HG03066 (cell line): ENCODE results near the gene BCAS3.
"Not testable (repeated sequence)": the region's sequence is repeated elsewhere in the genome, so short reads cannot be mapped to it uniquely, and the experiment has no call there.

Source experiments
- ATAC-seq: cut with Tn5 transposase; IDR thresholded peaks from one replicate; pipeline ENCODE4 v1.9.1; 2021; ENCODE audit warnings: low read depth; ENCODE audit not compliant: unreplicated experiment

BCAS3 gene

DNA sequence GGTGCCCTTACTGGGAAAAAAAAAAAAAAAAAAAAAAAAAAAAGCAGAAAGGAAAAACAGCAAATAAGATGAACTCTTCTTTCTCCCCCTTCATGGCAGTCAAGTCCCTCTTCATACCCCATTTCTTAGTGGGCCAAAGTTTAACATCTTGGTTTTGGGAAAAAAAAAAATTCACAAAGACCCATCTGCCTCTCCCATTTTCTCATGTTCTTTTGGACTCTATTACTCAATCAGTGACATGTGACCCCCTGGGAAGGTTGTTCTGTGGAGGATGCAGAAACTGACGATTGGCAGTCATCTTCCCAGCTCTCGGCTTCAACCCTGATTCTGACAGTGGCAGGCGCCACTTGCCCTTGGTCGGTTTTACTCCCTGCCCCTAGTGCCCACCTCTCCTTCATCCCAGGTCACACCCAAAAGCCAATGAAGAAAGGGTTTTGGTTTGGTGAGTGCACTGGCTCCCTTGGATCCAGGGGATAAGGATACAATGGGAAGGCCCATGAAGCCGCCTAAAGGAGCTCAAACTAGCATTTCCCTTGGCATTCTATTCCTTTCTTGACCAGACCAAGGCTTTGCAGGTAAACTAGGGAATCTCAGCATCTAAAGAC is 661.3 kb downstream of the BCAS3 start:
- ATAC-seq, result no peak

DNA sequence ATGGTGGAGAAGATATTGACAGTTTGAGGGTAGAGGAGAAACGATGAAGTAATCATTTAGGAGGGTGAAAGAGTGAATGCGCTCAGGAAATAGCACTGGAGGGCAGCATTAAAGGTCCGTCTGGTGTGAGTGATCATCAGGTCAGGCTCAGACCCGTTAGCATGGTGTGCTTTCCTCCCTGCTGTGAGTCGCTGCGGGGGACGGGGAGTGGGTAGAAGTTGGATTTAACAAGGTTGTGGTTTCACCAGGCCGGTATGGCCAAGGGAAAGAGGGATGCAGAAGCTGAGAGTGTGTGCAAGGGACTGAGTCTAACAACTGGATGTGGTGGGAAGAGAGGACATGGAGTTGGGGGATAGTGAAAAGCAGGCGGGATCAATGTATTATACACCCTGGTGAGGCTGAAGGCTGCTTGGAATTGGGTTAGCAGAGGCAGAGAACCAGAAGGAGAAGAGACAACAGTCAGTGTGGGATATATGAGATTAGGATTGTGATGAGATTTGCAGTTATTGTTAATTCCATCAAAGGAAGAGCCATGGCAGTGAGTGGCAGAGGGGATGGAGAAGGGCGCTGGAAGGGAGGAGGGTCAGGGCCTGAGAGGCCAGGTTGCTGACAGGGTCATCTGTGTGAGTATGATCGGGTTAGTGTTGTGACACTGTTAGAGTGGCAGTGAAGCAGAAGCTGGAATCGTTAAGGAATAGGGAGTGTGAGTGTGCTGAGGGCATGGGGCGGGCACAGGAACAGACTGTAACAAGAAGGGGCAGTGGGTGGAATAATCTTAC is 663.0 kb downstream of the BCAS3 start:
- no peak for ATAC-seq

DNA sequence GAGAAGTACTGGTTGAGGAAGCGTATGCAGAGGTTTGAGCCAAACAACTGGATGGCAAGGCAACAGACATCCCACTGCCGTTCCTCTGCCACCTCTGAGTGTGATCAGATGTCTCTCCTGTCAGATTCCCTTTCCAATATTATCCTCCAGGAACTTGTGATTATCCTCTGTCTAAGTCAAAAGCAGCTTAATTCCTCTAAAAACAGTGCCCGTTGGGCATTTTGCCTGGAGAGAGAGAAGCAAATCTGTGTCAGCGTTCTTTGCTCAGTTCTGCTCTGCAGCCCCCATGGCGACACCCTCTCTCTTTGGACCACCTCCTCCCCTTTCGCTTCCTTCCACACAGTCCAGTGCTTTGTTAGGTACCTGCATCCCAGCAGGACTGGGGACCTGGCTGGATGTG is 665.9 kb downstream of the BCAS3 start:
- ATAC-seq, result no peak

DNA sequence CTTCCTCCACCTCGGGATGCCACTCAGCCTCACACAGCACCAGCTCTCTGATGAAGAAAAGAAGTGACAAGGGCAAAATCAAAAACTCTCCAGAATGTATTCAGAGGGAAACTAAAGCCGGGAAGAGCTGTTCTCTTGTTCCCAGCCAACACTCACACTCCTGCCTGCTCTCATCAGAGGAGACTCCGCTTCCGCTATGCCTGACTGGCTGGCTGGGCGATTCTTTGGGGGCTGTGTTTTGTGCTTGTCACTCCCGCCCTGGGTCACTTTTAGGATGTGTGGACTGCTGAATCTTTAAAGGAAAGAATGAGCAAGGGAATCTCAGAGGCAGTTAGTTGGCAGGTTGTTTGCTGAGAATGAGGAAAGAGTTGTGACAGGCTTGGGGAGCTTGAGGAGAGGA is 667.4 kb downstream of the BCAS3 start:
- ATAC-seq, result no peak

DNA sequence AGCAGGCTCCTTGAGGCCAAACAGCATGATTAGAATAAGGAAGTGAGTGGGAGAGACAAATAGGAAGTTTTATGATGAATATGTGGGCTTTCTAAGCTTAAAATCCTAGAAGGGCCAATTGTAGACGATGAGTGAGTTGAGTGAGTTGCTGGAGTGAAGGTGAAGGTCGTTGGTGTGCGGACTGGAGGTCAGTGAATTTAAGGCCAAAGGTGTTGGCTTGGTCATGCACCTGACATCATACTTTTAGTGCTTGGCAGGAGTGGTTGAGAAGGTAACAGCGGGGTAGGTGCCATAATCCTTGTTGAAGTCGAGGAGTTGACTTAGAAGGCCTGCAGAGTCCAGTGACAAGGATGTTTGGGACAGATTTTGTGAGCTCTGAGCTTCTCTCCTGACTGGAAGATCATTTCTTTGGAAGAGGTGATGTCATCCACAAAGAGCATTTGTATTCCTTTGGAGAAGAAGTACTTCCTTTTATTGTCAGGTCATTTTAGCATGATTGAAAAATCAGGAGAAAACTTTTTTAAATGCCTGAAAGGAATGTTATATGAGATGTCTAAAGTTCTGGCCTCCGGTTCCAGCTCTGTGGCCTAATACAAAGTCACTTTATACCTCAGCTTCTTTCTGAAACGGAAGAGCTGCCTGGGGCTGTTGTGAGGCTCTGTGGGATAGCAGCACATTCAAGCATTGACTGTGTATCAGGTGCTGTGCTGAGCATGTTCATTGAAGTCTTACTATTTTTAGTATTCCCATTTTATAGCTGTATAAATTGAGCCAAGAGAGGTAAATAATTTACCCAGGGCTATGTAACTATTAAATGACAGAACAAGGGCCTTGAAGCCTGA is 668.4 kb downstream of the BCAS3 start:
- no peak for ATAC-seq

- no peak for ATAC-seq
Observed at GRCh38 chr17:61349350-61349749, 671.7 kb downstream of the BCAS3 start.

- no peak for ATAC-seq
Observed at GRCh38 chr17:61351745-61352407, 674.2 kb downstream of the BCAS3 start.

DNA sequence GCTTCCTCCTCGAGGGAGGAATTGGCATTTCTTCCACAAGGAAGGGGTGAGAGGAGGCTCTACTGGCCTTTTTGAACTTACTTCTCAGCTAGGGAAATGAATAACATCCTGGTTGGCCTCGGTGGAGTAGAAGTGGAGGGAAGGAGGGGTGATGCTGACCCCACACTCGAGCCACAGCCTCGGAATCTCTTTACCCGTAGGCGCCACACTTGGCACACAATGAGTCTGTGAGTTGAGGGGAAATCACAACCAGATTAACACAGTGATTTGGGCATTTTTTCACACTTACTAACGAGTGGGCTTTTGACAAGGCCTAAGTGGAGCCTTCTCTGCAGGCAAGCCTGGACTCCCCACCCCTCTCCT is 674.7 kb downstream of the BCAS3 start:
- no peak for ATAC-seq

GRCh38 chr17:61352781-61353491 is 675.3 kb downstream of the BCAS3 start:
- no peak for ATAC-seq

GRCh38 chr17:61353615-61354014 is 676.0 kb downstream of the BCAS3 start:
- no peak for ATAC-seq

- no peak for ATAC-seq
Observed at GRCh38 chr17:61354895-61355874, 677.5 kb downstream of the BCAS3 start.

DNA sequence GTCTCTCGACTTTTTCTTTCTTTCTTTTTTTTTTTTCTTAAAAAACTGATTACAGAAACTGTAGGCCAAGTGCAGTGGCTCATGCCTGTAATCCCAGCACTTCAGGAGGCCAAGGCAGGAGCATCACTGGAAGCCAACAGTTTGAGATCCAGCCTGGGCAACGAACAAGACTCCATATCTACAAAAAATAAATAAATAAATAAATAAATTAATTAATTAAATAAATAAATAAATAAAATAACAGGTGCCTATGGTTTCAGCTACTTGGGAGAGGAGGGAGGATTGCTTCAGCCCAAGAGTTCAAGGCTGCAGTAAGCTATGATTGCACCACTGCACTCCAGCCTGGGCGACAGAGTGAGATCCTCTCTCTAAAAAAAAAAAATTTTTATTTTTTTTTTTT is 679.4 kb downstream of the BCAS3 start:
- ATAC-seq, result not testable (repeated sequence)

DNA sequence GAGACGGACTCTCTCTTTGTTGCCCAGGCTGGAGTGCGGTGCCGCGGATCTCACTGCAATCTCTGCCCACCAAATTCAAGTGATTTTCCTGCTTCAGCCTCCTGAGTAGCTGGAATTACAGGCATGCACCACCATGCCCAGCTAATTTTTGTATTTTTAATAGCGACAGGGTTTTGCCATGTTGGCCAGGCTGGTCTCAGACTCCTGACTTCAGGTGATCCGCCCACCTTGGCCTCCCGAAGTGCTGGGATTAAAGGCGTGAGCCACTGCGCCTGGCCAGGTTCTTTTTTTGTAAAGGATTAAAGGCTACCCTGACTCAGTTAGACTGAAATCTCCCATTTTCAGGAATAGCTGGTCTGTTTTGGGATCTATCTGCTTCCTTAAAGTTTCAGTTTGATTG is 681.9 kb downstream of the BCAS3 start:
- not testable (repeated sequence) for ATAC-seq

DNA sequence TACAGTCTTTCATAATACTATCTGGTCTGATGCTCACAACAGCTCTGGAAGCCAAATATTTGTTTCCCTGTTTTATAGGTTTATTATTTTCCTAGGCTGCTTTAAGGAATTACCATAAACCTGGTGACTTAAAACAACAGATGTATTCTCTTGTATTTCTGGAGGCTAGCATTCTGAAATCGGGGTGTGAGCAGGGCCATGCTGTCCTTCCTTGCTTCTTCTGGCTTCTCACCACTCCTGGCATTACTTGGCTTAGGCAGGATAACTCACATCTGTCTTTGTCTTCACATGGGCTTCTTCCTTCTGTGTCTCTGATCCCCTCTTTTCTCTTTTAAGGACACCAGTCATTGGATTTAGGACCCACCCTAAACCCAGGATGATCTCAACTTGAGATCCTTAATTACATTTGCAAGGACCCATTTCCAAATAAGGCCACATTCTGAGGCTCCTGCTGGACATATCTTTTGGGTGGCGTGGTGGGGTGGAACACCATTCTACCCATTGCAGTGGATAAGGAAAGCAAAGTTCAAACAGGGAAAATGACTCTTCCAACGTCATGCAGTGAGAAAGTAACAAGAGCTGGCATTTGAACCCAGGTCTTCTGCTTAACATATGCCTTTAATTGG is 682.8 kb downstream of the BCAS3 start:
- no peak for ATAC-seq

GRCh38 chr17:61361084-61361483 is 683.4 kb downstream of the BCAS3 start:
- ATAC-seq, result no peak

DNA sequence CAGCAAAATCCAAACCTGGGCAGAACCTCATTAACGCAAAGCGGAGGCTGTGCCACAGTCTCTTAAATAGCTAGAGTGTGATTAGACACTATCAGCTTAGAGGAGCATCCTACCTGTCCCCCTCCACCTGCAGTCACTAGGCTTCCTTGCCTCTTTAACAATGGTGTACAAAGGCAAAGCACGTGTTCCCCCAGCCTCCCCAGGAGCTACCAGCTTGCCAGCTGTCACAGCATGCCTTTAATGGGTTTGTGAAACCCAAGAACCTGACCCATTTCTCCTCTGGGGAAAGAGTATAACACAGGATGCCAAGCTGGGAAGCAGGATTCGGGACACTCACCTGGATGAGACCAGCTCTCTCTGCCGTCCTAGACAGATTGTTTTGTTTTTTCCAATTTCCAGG is 684.7 kb downstream of the BCAS3 start:
- ATAC-seq, result no peak

- no peak for ATAC-seq
Observed at GRCh38 chr17:61362852-61363600, 685.4 kb downstream of the BCAS3 start.
